Testis (tissue), 2 donors: ENCODE results near the gene EMC8.

Experiments used
- CTCF ChIP-seq, 3 experiments: fragments of 450-650 bp in 2 of 3; fragments of 200-600 bp in 1 of 3; sonication (generic) in 1 of 3; IDR thresholded peaks; one replicate each; pipeline ENCODE4 v1.5.1; 2016 to 2019; ENCODE audit warnings: antibody characterized with exemption in 3 of 3, mild to moderate bottlenecking in 2 of 3, moderate library complexity in 1 of 3
- POLR2A ChIP-seq: fragments of 450-650 bp; IDR thresholded peaks from one replicate; pipeline ENCODE4 v1.6.1; 2017; ENCODE audit warnings: antibody characterized with exemption, mild to moderate bottlenecking, moderate library complexity

DNA sequence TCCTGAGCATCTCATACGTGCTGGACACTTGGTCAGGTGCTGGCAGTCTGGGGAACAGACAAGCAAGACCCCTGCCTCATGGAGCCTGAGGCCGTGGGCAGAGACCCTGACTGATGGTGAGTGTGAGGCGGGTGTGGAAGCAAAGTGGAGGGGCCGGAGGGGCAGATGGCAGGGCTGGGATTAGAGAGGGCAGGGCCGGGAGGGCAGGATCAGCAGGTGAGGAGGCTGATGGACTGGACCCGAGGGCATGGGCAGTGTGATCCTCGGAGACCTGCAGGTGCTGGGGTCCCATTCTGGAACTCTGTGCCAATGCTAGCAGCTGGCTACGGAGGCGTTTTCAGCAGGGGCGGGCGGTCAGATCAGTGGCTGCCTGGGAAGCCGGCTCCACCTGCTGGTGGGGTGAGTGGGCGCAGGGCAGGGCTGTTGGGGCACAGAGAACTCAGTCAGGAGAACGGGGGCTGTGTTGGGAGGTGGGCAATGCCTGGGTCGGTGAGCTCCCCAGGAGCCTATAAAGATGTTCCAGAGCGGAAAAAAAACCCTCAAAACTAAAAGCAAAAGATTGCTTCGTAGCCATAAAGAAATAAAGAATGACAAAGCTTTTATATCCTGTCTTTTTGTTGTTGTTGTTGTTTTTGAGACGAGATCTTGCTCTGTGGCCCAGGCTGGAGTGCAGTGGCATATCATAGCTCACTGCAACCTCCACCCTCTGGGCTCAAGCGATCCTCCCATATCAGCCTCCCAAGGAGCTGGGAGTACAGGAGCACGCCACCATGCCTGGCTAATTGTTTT is 39.5 kb downstream of the EMC8 start:
- TF ChIP-seq CTCF (IDR thresholded peaks at IDR 0.05): no peak
- no peak for TF ChIP-seq POLR2A
